Frontal cortex (tissue), 4 donors: ENCODE results near the gene ZER1. TPM values are rescaled to one million over a fixed set of nuclear protein-coding genes. Genes with fewer than 3 reads are reported as not detected.
A peak's percentile ranks its signal among the peaks of the same experiment; 100 is the strongest.

Experiments
- DNase-seq, 2 donors: peaks; one replicate each; pipeline ENCODE4 v3.0.0; 2012; ENCODE audit warnings: low spot score in 2 of 2
- FAIRE-seq: peaks from 2 replicates; lab custom pipeline; 2012; peaks lifted over from hg19 to GRCh38; lab: Jason Lieb, UNC
- total RNA-seq: library from RNA; depleted of rRNA; stranded (reverse); fragments of >200 nt; gene quantifications from one replicate; pipeline ENCODE4 v1.2.3, GENCODE V29; 2014
- donor health status: control.
- donor health status: control.
- donor health status: control.

Gene ZER1
- total RNA-seq, 1 donor from 2014 or later: 20.4 TPM

DNA sequence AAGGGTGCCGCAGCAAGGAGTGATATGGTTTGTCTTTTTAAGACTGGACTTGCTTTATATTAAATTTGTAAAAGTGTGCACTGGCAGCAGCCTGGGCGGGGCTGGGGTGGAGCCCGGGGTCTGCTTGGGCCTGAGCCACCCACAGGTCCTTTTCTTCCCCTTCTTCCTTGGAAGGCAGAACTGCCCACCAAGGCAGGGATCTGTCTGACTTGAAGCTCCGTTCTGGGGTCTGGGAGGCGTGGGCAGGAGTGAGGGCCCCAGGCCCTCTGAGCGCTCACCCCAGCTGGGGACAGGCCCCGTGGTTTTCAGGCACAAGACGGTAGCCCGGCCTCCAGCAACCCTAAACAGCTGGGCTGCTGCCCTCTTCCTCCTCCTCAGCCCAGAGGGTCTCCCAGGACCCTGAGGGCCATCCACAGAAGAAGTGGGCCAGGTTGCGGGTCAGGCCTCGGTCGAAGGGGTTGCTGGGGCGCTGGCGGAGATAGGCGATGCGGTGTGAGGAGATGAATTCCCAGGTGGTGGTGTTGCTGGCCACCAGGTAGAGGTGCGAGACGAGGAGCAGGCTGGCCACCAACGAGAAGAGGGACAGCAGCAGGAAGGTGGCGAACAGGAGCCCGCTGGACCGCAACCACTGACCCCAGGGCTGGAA, 50.8 kb downstream of the ZER1 start:
- no peak for FAIRE-seq
- no peak for DNase-seq

- DNase-seq (no peak), FAIRE-seq (no peak)
Observed at GRCh38 chr9:128719919-128720605, 51.7 kb downstream of the ZER1 start.

- no peak for FAIRE-seq
Observed at GRCh38 chr9:128718475-128718874, 53.3 kb downstream of the ZER1 start.

DNA sequence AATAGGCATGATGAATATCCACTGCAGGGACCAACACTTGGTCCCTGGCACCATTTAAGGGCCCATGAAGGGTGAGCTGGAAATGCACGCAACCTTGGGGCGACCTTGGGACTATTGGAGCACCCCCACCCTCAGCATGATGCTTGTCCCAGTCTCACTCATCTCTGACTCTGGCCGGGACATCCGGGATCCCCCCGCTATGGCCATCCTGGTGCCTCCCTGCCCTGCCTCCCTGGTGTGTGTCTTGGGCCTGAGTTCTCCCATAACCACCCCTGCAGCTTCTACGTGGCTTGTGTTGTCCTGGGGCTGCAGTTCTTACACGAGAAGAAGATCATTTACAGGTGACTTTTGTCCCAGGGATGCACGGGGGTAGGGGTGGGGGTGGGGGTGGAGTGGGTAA, 53.7 kb downstream of the ZER1 start:
- no peak for DNase-seq
- no peak for FAIRE-seq

More at GRCh38 chr9:128718475-128718874, 53.3 kb downstream of the ZER1 start:
- no peak for DNase-seq

DNA sequence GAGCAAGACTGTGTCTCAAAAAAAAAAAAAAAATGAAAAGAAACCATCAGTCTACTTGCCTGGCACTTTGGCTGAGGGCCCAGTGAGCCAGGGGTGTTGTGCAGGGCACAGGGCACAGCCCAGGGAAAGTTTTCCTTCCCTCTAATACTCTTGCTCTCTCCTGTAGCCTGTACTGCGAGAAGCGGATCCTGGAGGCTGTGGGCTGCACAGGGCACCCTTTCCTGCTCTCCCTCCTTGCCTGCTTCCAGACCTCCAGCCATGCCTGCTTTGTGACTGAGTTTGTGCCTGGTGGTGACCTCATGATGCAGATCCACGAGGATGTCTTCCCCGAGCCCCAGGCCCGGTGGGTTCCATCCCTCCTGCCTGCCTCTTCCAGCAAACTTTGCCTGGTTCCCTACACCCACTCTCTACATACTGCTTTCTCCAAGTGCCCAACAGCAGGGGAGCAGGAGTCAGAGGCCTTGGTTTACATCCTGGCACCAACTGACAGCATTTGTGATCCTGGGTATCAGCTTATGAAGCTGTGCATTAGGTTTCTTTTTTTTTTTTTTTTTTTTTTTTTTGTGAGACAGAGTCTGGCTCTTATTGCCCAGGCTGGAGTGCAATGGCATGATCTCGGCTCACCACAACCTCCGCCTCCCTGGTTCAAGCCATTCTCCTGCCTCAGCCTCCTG, 55.0 kb downstream of the ZER1 start:
- no peak for DNase-seq
- no peak for FAIRE-seq

DNA sequence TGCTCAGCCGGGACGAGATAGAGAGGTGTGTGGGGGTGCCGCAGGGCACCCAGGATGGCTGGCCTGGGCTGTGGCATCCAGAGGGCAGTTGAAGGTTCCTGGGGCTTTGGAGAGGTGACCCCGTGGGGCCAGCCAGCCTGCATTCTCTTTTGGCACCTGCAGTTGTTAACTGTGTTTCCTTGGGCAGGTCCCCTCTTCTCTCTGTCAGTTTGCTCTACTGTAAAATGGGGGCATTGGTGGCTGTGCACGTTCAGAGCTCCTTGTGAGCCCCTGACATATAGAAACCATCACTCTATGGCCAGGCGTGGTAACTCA, 56.3 kb downstream of the ZER1 start:
- FAIRE-seq (no peak), DNase-seq (no peak)

DNA sequence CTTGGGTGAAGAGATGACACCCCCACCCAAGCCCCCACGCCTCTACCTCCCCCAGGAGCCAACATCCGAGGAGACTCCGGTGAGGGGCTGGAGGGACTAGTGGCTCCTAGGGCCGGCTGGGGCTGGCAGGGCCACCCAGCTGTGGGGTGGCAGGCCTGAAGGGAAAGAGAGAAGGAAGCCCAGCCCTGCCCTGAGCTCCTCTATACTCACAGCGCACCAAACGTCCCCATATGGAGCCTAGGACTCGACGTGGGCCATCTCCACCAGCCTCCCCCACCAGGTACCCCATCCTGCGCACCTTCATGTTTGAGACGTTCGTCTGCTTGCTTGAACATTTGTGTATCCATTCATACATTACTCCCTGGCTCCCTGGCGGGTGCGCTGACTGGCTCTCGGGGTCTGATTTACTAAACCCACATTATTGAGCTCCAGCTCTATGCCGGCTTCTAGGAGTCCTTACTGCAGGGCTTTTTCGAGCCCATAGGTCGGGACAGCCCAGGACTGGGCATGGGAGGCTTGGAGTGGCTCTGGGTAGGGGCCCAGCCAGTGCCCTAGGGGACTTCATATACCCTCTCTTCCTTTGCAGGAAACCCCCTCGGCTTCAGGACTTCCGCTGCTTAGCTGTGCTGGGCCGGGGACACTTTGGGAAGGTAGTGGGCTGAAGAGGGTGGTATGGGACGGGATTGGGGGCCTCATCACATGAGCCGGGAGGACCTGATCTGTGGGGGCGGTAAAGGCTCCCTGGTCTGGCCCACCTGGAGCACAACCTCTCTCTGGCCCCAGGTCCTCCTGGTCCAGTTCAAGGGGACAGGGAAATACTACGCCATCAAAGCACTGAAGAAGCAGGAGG, 56.9 kb downstream of the ZER1 start:
- DNase-seq (no peak), FAIRE-seq (no peak)

DNA sequence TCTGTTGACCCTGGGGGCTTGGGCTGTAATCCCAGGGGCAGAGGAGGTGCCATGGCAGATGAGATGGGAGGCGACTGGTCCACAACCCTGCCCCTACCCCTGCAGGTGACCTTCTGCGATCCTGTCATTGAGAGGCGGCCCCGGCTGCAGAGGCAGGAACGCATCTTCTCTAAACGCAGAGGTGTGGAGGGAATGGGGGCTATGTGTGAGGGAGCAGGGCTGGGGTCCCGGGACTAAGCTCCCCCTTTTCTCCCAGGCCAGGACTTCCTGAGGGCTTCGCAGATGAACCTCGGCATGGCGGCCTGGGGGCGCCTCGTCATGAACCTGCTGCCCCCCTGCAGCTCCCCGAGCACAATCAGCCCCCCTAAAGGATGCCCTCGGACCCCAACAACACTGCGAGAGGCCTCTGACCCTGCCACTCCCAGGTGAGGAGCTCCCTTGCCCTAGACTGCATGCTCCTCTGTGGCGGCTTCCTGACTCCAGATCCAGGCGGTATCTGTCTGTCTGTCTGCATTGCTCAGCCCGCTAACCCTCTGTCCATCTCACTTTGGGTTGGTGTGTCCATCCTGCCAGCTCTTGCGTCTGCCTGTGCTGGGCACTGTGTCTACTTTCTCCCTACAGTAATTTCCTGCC, 57.7 kb downstream of the ZER1 start:
- no peak for FAIRE-seq
- no peak for DNase-seq

DNA sequence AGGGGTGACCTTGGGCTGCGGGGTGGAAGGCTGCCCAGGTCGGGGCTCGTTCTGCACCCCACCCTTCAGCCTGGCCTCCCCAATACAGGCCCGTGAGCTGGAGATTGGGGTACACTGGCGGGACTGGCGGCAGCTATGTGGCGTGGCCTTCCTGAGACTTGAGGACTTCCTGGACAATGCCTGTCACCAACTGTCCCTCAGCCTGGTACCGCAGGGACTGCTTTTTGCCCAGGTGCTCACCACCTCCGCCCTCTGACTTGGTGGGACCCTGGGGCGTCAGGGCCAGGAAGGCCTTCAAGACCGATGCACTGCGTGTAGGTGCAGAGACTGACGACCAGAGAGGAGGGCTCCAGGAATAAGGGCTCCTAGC, 58.3 kb downstream of the ZER1 start:
- FAIRE-seq (no peak), DNase-seq (no peak)

GRCh38 chr9:128712451-128713410, 59.0 kb downstream of the ZER1 start:
- FAIRE-seq (no peak), DNase-seq (no peak)

DNA sequence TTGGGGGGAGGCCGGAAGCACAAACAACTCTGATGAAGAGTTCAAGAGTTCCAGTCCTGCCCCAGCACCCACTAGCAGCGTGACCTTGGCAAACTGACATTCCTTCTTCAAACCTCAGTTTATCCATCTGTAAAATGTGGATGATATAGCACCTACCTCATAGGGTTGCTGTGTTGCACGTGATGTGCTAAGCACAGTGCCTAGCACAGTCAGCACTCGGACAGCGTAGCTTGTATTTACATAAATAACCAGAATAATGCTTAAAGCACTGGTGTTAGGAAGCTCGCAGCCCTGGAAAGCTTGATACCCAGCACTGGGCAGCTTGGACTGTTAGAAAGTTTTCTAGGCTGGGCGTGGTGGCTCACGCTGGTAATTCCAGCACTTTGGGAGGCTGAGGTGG, 64.3 kb downstream of the ZER1 start:
- no peak for DNase-seq
- no peak for FAIRE-seq

DNA sequence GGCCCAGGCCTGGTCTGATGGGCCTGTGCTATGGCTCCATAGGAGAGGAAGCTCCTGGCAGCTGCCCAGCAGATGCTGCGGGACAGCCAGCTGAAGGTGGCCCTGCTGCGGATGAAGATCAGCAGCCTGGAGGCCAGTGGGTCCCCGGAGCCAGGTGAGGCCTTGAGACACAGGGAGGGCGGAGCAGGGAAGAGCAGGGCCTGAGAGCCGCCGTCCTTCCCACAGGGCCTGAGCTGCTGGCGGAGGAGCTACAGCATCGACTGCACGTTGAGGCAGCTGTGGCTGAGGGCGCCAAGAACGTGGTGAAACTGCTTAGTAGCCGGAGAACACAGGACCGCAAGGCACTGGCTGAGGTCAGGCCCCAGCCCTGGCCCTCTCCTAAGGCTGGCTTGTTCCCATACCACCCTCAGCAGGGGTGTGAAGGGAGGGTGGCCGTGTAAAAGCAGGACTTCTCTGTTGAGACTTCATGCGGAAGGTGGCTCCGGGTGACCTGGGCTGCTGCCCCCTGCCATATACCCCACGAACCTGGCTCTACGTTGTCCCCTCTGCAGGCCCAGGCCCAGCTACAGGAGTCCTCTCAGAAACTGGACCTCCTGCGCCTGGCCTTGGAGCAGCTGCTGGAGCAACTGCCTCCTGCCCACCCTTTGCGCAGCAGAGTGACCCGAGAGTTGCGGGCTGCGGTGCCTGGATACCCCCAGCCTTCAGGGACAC, 64.9 kb downstream of the ZER1 start:
- no peak for DNase-seq

DNA sequence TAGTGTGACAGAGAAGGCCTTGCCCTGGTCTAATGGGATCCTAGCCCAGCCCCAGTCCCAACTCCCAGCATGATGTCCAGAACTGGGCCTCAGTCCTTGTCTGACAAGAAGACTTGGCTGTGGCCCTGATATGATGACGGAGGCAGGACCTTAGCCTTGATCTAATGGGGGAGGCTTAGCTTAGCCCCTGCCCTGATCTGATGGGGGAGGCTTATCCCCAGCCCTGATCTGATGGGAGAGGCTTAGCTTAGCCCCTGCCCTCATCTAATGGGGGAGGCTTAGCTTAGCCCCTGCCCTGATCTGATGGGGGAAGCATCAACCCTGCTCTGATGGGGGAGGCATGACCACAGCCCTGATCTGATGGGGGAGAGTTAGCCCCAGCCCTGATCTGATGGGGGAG, 65.7 kb downstream of the ZER1 start:
- FAIRE-seq (no peak), DNase-seq (no peak)

More for the DNA sequence above, 64.9 kb downstream of the ZER1 start:
- no peak for FAIRE-seq

GRCh38 chr9:128705051-128705965, 66.4 kb downstream of the ZER1 start:
- FAIRE-seq (no peak), DNase-seq (no peak)

- DNase-seq: no peak
- FAIRE-seq: no peak
Observed at GRCh38 chr9:128704356-128704670, 67.4 kb downstream of the ZER1 start.

GRCh38 chr9:128703616-128704355, 67.9 kb downstream of the ZER1 start:
- peak in 1 of 2 donors; percentile 62 for DNase-seq
- FAIRE-seq: no peak
